A673 (cell line): ENCODE measurements around the gene CEMIP. TPM values are rescaled to one million over a fixed set of nuclear protein-coding genes. Genes with fewer than 3 reads are reported as not detected.

Experiments
- BruUV-seq: library from RNA; stranded (reverse); fragments of 400-500 nt; replicated peaks from 2 replicates; lab custom pipeline; 2021; lab: Mats Ljungman, UMichigan
- CTCF ChIA-PET: fragments of 300-600 bp; sonication (Branson Sonifier 250); formaldehyde crosslinking; loops from one replicate; lab custom pipeline; 2022; ENCODE audit warnings: antibody characterized with exemption; lab: Charles Lee
- POLR2A ChIA-PET: fragments of 300-600 bp; sonication (Branson Sonifier 250); formaldehyde crosslinking; loops from one replicate; lab custom pipeline; 2022; ENCODE audit warnings: antibody characterized with exemption; ENCODE audit not compliant: low non-redundant PET; lab: Charles Lee
- DNase-seq: peaks from one replicate; pipeline ENCODE4 v3.0.0-alpha.2; 2015; ENCODE audit warnings: low spot score
- H3K27ac ChIP-seq: fragments of 200-600 bp; sonication (generic); 2 replicates; pipeline ENCODE4 v1.5.1; 2016; ENCODE audit warnings: mixed run types, low read depth, mild to moderate bottlenecking, mixed read lengths, antibody characterized with exemption, low read length; ENCODE audit not compliant: poor library complexity, severe bottlenecking
- H3K27me3 ChIP-seq: fragments of 200-600 bp; sonication (generic); replicated peaks from 2 replicates; pipeline ENCODE4 v1.6.1; 2017; ENCODE audit warnings: mixed run types, low read depth, mild to moderate bottlenecking, mixed read lengths, antibody characterized with exemption, low read length; ENCODE audit not compliant: insufficient read depth, poor library complexity
- H3K36me3 ChIP-seq: fragments of 200-600 bp; sonication (generic); 2 replicates; pipeline ENCODE4 v1.6.1; 2016; ENCODE audit warnings: mixed run types, mild to moderate bottlenecking, mixed read lengths, antibody characterized with exemption, low read length; ENCODE audit not compliant: insufficient read depth, poor library complexity, severe bottlenecking
- H3K4me1 ChIP-seq: fragments of 200-600 bp; sonication (generic); 2 replicates; pipeline ENCODE4 v1.6.1; 2017; ENCODE audit warnings: mixed run types, mild to moderate bottlenecking, mixed read lengths, antibody characterized with exemption, low read length; ENCODE audit not compliant: insufficient read depth, poor library complexity, severe bottlenecking
- H3K4me3 ChIP-seq: fragments of 200-600 bp; sonication (generic); 2 replicates; pipeline ENCODE4 v1.5.1; 2016; ENCODE audit warnings: low read depth, mixed run types, mild to moderate bottlenecking, mixed read lengths, low read length; ENCODE audit not compliant: poor library complexity, severe bottlenecking
- H3K9me3 ChIP-seq: fragments of 200-600 bp; sonication (generic); 2 replicates; pipeline ENCODE4 v1.6.1; 2016; ENCODE audit warnings: mixed run types, low read depth, mild to moderate bottlenecking, mixed read lengths, antibody characterized with exemption, low read length; ENCODE audit not compliant: poor library complexity, severe bottlenecking
- CTCF ChIP-seq: fragments of 300-800, 200-600 bp; sonication (generic); conservative IDR thresholded peaks from 2 replicates; pipeline ENCODE4 v1.5.1; 2017; ENCODE audit warnings: low read depth, mild to moderate bottlenecking, antibody characterized with exemption, low read length, moderate library complexity, mixed read lengths
- EZH2 ChIP-seq: fragments of 200-600 bp; sonication (generic); IDR thresholded peaks from 2 replicates; pipeline ENCODE4 v1.6.1; 2017; ENCODE audit warnings: borderline replicate concordance, low read depth, mild to moderate bottlenecking, mixed read lengths, antibody characterized with exemption, low read length; ENCODE audit not compliant: poor library complexity, severe bottlenecking
- intact Hi-C: fragments of 100-400 bp; cut with micrococcal nuclease; formaldehyde crosslinking; loops from one replicate; pipeline ENCODE4 v1.10.0; 2022; ENCODE audit not compliant: unreplicated experiment
- total RNA-seq: library from RNA; stranded (reverse); gene quantifications from 2 replicates; pipeline ENCODE4 v1.2.3, GENCODE V29; 2021

The CEMIP gene
- total RNA-seq, 1 experiment from 2014 or later, result not detected

- Histone ChIP-seq H3K27ac (no peak overlapping the region), H3K27me3 (peaks cover 1% of the 10 kb centered on the region), H3K36me3 (no peaks in the 10 kb centered on the region), H3K4me1 (no peaks in the 10 kb centered on the region), H3K9me3 (no peaks in the 10 kb centered on the region), H3K4me3 (no peak overlapping the region)
- ChIA-PET POLR2A (no interaction called here), CTCF (no interaction called here)
- BruUV-seq, result no TSS peak
- intact Hi-C loops, result no loop called here
- no peak for TF ChIP-seq EZH2
- no peak for TF ChIP-seq CTCF
- no peak for DNase-seq
Measured at GRCh38 chr15:80823995-80824394, 44.8 kb downstream of the CEMIP start.

GRCh38 chr15:80825361-80826030, 46.3 kb downstream of the CEMIP start:
- H3K27ac ChIP-seq, result no peak overlapping the region
- no peaks in the 10 kb centered on the region for H3K4me1 ChIP-seq
- no TSS peak for BruUV-seq
- no peak for DNase-seq
- CTCF ChIA-PET, result no interaction called here
- intact Hi-C loops, result no loop called here
- no peaks in the 10 kb centered on the region for H3K36me3 ChIP-seq
- TF ChIP-seq CTCF (no peak), EZH2 (no peak)
- no peak overlapping the region for H3K4me3 ChIP-seq
- no peaks in the 10 kb centered on the region for H3K27me3 ChIP-seq
- POLR2A ChIA-PET, result no interaction called here
- H3K9me3 ChIP-seq, result no peaks in the 10 kb centered on the region

- POLR2A ChIA-PET, result no interaction called here
- TF ChIP-seq CTCF (no peak), EZH2 (no peak)
- Histone ChIP-seq H3K4me1 (no peaks in the 10 kb centered on the region), H3K9me3 (no peaks in the 10 kb centered on the region), H3K27me3 (no peaks in the 10 kb centered on the region), H3K4me3 (no peak overlapping the region), H3K36me3 (no peaks in the 10 kb centered on the region), H3K27ac (no peak overlapping the region)
- no peak for DNase-seq
- intact Hi-C loops, result no loop called here
- BruUV-seq, result no TSS peak
- CTCF ChIA-PET, result no interaction called here
Measured at GRCh38 chr15:80828796-80829195, 49.6 kb downstream of the CEMIP start.
